Lower leg skin (tissue), 3 donors: ENCODE measurements around the gene OSBPL3.

Experiments used
- CTCF ChIP-seq, 3 donors: fragments of 450-650 bp; IDR thresholded peaks; one replicate each; pipeline ENCODE4 v1.5.1; 2016; ENCODE audit warnings: antibody characterized with exemption in 3 of 3, mild to moderate bottlenecking in 3 of 3, moderate library complexity in 2 of 3
- POLR2A ChIP-seq, 2 donors: fragments of 450-650 bp; IDR thresholded peaks; one replicate each; pipeline ENCODE4 v1.6.1; 2016 to 2017; ENCODE audit warnings: antibody characterized with exemption in 2 of 2, mild to moderate bottlenecking in 1 of 2, moderate library complexity in 1 of 2

- TF ChIP-seq POLR2A (IDR thresholded peaks at IDR 0.05) (no peak), CTCF (IDR thresholded peaks at IDR 0.05) (no peak)
Measured at GRCh38 chr7:24817339-24817738, 162.6 kb downstream of the OSBPL3 start.
